Prostate gland (tissue), 2 donors: ENCODE measurements around the gene WDR64.

Experiments
- CTCF ChIP-seq, 4 experiments: fragments of 200-600 bp in 2 of 4; fragments of 450-650 bp in 2 of 4; sonication (generic) in 2 of 4; IDR thresholded peaks; 1 replicate in 3 of 4; 2 replicates in 1 of 4; pipeline ENCODE4 v1.5.1; 2016 to 2019; ENCODE audit warnings: antibody characterized with exemption in 4 of 4, mild to moderate bottlenecking in 2 of 4, moderate library complexity in 2 of 4
- POLR2AphosphoS5 ChIP-seq: sonication (generic); formaldehyde crosslinking; IDR thresholded peaks from one replicate; pipeline ENCODE4 v1.6.1; 2017; ENCODE audit warnings: antibody characterized with exemption

- no peak for TF ChIP-seq POLR2AphosphoS5
- no peak for TF ChIP-seq CTCF (IDR thresholded peaks at IDR 0.05)
Measured at GRCh38 chr1:241773991-241774390, 121.9 kb downstream of the WDR64 start.
